GM18499 (cell line): ENCODE results near the gene PGBD2.
"Not testable (repeated sequence)": the region's sequence is repeated elsewhere in the genome, so short reads cannot be mapped to it uniquely, and the experiment has no call there.

ENCODE experiments used
- ATAC-seq: cut with Tn5 transposase; IDR thresholded peaks from one replicate; pipeline ENCODE4 v1.9.1; 2021; ENCODE audit warnings: moderate number of reproducible peaks; ENCODE audit not compliant: insufficient read depth, unreplicated experiment

Gene PGBD2

GRCh38 chr1:248885646-248886045, 20.4 kb upstream of the PGBD2 start:
- no peak for ATAC-seq

GRCh38 chr1:248886237-248886895, 19.7 kb upstream of the PGBD2 start:
- ATAC-seq, result no peak

GRCh38 chr1:248889914-248890243, 16.2 kb upstream of the PGBD2 start:
- not testable (repeated sequence) for ATAC-seq

GRCh38 chr1:248890549-248891498, 15.2 kb upstream of the PGBD2 start:
- ATAC-seq, result no peak

DNA sequence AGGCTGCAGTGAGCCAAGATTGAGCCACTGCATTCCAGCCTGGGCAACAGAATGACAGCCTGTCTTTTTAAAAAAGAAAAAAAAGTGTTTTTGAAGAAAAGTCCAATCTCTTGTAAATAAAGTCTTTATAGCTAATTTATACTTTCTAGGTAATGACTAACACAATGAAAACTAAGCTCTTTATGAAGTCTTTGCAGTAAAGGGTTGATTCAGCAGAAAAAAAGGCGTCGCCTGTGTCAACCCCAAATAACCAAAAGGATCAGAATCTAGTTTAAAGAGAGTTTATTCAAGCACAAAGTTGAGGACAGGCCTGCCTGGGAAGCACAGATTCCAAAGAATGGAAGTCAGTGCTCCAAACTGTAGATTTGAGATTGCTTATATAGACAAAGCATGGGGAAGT, 14.3 kb upstream of the PGBD2 start:
- ATAC-seq, result no peak

DNA sequence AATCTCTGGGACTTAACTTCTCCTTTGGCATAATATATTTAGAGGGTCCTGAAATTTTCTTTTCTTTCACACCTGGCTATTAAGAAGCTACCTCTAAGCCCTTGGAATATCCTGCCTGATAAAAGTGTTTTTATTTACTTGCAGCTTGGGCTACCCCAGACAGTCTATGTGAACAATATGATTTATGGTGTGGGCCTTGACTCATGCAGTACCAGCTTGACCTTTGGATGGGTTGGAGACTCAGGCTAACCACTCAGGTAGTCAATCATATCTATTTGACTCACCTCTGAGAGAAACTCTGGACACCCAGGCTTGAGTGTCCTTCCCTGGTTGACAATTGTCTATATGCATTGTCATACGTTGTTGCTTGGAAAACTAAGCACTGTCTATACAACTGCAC, 13.4 kb upstream of the PGBD2 start:
- ATAC-seq, result no peak

DNA sequence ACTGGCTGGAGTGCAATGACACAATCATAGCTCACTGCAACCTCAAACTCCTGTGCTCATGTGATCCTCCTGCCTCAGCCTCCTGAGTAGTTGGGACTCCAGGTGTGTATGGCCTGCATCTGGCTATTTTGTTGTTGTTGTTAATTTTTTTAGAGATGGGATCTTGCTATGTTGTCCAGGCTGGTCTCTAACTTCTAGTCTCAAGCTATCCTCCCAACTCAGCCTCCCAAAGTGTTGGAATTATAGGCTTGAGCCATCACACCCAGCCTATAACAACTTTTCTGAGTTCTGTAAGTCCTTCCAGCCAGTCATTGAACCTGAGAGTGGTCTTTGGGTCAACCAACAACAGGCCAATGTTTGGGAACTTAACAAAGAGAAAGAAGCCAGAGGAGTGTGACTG, 11.2 kb upstream of the PGBD2 start:
- no peak for ATAC-seq

GRCh38 chr1:248897412-248898337, 8.4 kb upstream of the PGBD2 start:
- ATAC-seq, result no peak

DNA sequence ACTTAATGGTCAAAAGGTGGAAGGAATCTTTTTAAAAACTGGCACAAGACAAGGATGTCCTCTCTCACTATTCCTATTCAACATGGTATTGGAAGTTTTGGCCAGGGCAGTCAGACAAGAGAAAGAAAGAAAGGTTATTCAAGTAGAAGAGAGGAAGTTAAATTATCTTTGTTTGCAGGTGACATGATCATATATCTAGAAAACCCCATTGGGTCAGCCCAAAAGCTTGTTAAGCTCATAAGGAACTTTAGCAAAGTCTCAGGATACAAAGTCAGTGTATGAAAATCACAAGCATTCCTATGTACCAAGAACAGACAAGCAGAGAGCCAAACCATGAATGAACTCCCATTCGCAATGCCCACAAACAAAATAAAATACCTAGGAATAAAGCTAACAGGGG, 5.4 kb upstream of the PGBD2 start:
- no peak for ATAC-seq

DNA sequence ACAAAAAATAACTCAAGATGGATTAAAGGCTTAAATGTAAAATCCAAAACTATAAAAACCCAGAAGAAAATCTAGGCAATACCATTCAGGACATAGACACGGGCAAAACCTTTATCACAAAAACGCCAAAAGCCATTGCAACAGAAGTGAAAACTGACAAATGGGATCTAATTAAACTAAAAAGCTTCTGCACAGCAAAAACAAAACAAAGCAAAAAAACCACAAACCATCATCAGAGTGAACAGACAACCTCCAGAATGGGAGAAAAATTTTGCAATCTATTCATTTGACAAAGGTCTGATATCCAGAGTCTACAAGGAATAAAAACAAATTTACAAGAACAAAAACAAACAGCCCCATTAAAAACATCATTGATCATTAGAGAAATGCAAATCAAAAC, 4.5 kb upstream of the PGBD2 start:
- ATAC-seq, result no peak

GRCh38 chr1:248904437-248905216, 1.4 kb upstream of the PGBD2 start:
- ATAC-seq, result no peak

DNA sequence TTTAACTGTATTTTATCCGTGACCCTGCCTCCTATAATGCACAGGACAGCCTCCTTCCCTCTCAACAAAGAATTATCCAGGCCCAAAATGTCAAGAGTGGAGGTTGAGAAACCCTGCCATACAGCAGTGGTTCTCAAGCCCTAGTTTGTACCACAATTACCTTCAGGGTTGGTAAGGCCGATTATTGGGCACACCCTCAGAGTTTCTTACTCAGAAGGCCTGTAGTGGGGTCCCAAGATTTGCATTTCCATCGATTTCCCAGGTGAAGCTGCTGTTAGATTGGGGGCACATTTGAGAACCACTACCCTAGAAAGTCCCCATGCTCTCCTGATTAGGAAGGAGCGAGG, 400 bp upstream of the PGBD2 start:
- no peak for ATAC-seq

- ATAC-seq, result peak; percentile 13
Measured at GRCh38 chr1:248906753-248907661, 972 bp downstream of the PGBD2 start.

DNA sequence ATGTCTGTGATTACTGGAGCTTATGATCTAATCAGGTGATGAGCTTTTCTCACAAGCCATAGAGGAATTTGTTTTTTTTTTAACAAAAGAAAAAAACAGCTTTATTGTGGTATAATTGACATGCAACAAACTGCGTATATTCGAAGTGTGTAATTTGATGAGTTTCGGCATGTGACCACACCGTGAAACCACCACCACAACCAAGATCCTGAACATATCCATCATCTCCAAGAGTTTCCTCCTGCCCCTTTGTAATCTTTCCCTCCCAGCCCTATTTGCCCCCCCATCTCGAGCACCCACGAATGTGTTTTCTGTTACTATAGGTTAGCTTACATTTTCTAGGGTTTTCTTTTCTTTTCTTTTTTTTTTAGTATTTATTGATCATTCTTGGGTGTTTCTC, 4.7 kb downstream of the PGBD2 start:
- no peak for ATAC-seq

DNA sequence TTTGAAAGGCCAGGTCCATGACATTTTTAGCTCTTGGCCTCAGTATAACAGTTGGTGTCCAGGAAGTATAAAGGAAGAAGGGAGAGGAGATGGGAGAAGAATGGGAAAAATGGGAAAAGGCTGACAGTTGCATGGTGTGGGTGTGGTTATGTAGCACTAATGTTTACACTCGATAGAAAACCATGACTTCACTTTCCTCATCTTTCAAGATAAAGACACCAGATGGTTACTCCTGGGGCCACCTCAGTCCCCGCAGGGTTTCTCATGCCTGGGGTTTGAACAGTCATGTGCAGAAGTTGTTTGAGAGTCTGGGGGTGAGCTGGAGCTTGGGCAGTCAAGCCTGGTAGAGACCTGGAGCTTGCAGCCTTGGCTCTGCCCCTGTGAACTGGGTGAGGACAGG, 7.9 kb downstream of the PGBD2 start:
- ATAC-seq, result no peak

GRCh38 chr1:248914796-248915381, 8.9 kb downstream of the PGBD2 start:
- no peak for ATAC-seq

DNA sequence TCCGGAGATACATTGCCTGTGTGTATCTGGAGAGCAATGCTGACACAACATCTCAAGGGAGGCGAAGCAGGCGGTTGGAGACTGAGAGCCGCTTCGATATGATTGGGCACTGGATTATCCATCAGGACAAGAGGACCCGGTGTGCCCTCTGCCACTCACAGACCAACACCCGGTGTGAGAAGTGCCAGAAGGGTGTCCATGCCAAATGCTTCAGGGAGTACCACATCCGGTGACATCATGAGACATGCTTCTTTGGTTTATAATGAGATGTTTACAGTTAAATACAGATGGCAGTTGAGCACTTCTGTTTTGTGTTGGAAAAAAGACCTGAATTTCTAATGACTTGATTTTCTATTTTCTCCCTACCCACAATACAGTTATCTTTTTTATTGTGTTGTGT, 12.1 kb downstream of the PGBD2 start:
- no peak for ATAC-seq

DNA sequence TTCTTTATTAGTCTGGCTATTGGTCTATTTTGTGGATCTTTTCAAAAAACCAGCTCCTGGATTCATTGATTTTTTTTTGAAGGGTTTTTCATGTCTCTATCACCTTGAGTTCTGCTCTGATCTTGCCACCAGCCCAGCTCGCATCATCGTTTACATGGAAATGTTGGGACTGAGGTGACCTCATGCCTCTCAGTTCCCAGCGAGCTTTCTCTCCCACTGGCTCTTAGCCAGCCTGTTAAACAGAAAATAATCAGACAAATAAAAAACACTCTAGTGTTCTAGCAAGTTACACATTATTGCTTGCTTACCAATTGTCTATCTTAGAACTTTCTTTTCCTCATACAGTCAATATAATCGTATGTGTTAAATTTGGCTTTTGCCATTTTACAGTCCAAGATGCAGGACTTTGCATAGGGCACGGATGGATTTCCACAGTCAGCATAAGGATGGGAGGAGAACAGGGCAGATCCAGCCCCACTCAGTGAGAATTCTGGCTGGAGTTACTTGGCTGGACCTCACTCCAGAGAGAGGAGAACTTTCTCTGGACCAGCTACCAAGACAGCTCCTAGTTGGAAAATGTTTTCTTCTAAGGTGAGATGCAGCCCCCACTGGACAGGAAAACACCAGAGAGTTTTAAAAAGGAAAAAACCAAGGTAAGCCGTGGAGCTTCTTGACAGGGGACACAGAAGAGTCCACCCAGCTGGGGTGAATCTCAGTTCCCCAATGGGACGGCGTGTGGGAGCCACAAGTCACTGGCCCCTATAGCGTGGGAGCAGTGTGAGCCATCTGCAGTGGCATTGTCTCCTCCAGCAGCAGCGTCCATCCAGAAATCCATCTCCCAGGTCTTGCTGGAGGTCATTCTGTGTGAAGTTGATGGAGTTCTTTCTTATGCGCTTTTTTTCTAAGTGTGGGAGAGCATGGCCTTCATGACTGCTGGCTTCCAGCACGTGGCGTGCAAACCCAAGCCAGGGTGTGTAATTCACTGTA, 17.6 kb downstream of the PGBD2 start:
- no peak for ATAC-seq
